ENCODE results near the gene ADRA2A.

ADRA2A gene

DNA sequence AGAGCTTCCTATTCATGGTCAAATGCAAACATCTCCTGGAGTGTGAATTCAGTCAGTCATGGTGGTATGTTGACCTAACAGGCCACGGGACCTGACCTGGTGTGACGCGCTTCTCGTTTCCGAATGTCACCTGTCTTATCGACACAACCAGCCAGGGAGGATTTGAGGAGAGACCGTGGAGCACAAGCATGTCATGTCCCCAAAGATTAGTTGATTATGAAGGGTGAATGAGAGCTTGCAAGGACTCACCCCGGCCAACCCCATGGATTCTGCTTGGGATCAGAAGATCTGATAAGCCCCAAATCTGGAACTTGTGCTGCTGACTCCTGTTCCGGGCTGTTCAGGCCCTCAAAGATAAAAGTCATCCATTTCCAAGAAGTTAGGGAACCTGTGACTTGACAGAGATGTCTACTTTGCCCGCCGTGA, 10.5 kb downstream of the ADRA2A start:
- no peak for DNase-seq (ENCODE audit: extremely low spot score)
- TF ChIP-seq, protein P1, sequence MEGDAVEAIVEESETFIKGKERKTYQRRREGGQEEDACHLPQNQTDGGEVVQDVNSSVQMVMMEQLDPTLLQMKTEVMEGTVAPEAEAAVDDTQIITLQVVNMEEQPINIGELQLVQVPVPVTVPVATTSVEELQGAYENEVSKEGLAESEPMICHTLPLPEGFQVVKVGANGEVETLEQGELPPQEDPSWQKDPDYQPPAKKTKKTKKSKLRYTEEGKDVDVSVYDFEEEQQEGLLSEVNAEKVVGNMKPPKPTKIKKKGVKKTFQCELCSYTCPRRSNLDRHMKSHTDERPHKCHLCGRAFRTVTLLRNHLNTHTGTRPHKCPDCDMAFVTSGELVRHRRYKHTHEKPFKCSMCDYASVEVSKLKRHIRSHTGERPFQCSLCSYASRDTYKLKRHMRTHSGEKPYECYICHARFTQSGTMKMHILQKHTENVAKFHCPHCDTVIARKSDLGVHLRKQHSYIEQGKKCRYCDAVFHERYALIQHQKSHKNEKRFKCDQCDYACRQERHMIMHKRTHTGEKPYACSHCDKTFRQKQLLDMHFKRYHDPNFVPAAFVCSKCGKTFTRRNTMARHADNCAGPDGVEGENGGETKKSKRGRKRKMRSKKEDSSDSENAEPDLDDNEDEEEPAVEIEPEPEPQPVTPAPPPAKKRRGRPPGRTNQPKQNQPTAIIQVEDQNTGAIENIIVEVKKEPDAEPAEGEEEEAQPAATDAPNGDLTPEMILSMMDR (IDR thresholded peaks at IDR 0.05; ENCODE audit: control extremely low read depth, extremely low read depth, low read depth, missing control alignments): no peak
- ChIA-PET CTCF (interaction anchor here (1.2 to 1.8 kb wide), 4 partner anchors 11 to 477 kb away, joined by 3 to 13 read pairs (median 4); partner anchors contain the start of gene ADRA2A), POLR2A (no interaction called here)

- ChIA-PET POLR2A (no interaction called here), CTCF (interaction anchor here (1.2 to 1.8 kb wide), 4 partner anchors 9 to 416 kb away, joined by 3 to 13 read pairs (median 4); partner anchors contain the start of gene ADRA2A)
- TF ChIP-seq, protein P1 (IDR thresholded peaks at IDR 0.05; ENCODE audit: control extremely low read depth, extremely low read depth, low read depth, missing control alignments): no peak
- DNase-seq (ENCODE audit: extremely low spot score): no peak
Observed at GRCh38 chr10:111087968-111088505, 11.2 kb downstream of the ADRA2A start.

- DNase-seq (ENCODE audit: extremely low spot score): no peak
- CTCF ChIA-PET: interaction anchor here (1.1 kb wide), 1 partner anchor 25 kb away, joined by 3 read pairs; no protein-coding TSS in a partner anchor
- TF ChIP-seq, protein P1 (IDR thresholded peaks at IDR 0.05; ENCODE audit: control extremely low read depth, extremely low read depth, low read depth, missing control alignments): no peak
- POLR2A ChIA-PET: no interaction called here
Observed at GRCh38 chr10:111089293-111089692, 12.5 kb downstream of the ADRA2A start.

DNA sequence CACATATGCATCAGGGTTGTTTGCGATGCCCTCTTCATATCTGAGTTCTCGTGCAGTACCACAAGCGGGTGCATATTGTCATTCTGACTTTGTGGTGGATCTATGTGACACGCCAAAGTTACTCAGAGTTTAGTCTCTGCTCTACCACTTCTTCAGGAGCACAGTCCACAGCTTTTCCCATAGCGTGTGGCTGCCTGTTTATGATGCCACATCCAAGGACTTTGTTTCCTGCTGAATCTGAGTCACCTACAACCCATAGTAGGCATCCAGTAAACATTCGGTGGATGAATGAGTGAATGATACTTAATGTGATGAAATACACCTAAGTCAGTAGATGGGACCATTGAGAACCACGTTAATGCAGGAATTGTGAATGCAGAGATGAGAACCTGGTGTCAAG, 15.0 kb downstream of the ADRA2A start:
- TF ChIP-seq, protein P1 (IDR thresholded peaks at IDR 0.05; ENCODE audit: control extremely low read depth, extremely low read depth, low read depth, missing control alignments): no peak
- ChIA-PET CTCF (no interaction called here), POLR2A (no interaction called here)
- DNase-seq (ENCODE audit: extremely low spot score): no peak

DNA sequence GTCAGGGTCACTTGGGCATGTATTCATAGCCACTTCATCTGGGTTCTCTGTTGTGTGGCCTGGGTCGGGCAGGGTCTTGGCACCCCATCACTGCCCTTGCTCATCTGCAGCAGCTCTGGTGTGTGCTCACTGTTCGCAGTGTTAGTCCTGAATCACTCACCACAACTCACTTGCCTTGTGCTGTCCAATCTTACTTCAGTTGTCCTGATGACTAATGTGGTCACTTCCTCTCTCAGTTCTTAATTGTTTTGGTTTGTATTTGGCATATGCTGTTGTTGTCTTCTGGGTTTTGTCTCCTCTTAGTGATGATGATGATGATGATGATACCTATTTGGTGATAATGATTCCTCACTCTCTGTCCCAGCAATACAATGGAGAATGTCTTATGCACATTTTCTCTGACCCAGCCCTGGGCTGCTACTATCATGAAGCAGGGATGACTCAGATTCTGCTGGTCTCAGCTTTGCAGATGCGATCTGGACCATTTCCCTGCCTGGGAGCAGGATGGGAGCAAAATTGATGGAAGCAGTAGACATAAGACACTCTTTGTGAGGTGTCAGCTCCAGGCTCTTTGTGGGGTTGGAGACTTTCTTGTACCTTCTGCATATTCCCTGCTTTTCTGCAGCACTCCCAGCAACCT, 17.0 kb downstream of the ADRA2A start:
- ChIA-PET POLR2A (no interaction called here), CTCF (no interaction called here)

DNA sequence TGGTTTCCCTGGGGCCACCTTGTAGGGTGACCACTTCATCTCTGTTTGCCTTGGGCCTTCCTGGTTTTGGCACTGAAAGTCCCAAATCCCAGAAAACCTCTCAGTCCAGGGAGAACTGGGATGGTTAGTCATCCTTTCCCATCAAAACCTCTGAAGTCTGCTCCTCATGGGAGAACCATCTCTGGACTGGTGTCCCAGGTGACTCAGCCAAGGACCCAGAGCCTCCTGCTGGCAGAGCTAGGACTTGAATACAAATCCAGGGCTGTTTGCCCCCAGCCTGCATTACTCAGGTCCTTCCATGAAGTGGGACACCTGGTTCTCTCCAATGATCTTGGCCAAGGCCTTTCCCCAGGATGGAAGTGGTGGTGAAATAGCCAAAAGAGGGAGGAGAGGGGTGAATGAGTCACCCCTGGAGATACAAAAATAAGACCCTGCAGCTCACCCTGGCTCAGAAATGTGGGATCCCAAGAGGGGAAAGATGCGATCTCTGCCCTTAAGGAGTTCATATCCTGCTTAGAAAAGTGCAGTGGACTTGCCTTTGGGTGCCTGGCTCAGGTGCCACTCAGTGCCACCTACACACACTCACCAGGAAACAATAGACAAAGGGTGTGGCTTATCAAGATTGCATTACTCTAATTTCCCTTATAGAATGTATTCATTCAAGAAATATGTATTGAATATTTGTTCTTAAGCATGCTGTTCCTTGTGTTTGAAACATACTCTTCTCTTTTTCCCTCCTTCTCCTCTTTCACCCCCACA, 22.0 kb downstream of the ADRA2A start:
- TF ChIP-seq, protein P1 (IDR thresholded peaks at IDR 0.05; ENCODE audit: control extremely low read depth, extremely low read depth, low read depth, missing control alignments): no peak
- CTCF ChIA-PET: no interaction called here
- POLR2A ChIA-PET: no interaction called here
- DNase-seq (ENCODE audit: extremely low spot score): no peak

More for the DNA sequence above, 17.0 kb downstream of the ADRA2A start:
- TF ChIP-seq, protein P1 (IDR thresholded peaks at IDR 0.05; ENCODE audit: control extremely low read depth, extremely low read depth, low read depth, missing control alignments): no peak
- no peak for DNase-seq (ENCODE audit: extremely low spot score)

Data from GM10248 (cell line).